T-helper 2 cell (primary cell): ENCODE data around the gene JAGN1.
A peak's percentile ranks its signal among the peaks of the same experiment; 100 is the strongest.
"Not testable (repeated sequence)": the region's sequence is repeated elsewhere in the genome, so short reads cannot be mapped to it uniquely, and the experiment has no call there.

Source experiments
- DNase-seq, 5 experiments: peaks; one replicate each; pipeline versions ENCODE4 v3.0.0 to v3.0.0-alpha.2; 2012 to 2022
- total RNA-seq, 2 donors: gene quantifications; one replicate each; lab custom pipeline; 2026; lab: John Stamatoyannopoulos, UW

Gene JAGN1
- 4.7 to 13.5 reads per million in 2 donors for total RNA-seq

- peak; percentile 82 to 91 (median 86) for DNase-seq
Observed at GRCh38 chr3:9890249-9891071, at the start of gene JAGN1. Gene JAGN1 (plus strand): TSS chr3:9890610. CDS start chr3:9890723, 113 bp downstream.

GRCh38 chr3:9841015-9841414 is 49.4 kb upstream of the JAGN1 start:
- DNase-seq = no peak

- DNase-seq = peak; percentile 91 to 94 (median 93)
Observed at GRCh38 chr3:9843715-9844438, 46.5 kb upstream of the JAGN1 start, which contains the start of gene RPUSD3. Gene RPUSD3 (minus strand): TSS chr3:9844008. CDS start chr3:9843990, 18 bp downstream.

GRCh38 chr3:9846231-9846630 is 44.2 kb upstream of the JAGN1 start:
- no peak for DNase-seq

- DNase-seq = no peak
Observed at GRCh38 chr3:9846931-9847488, 43.4 kb upstream of the JAGN1 start.

GRCh38 chr3:9847870-9848269 is 42.5 kb upstream of the JAGN1 start:
- not testable (repeated sequence) for DNase-seq

GRCh38 chr3:9848860-9849259 is 41.5 kb upstream of the JAGN1 start:
- peak in 2 of 5 experiments; percentile 10 to 53 for DNase-seq

GRCh38 chr3:9851383-9851782 is 39.0 kb upstream of the JAGN1 start:
- not testable (repeated sequence) for DNase-seq

GRCh38 chr3:9851926-9852325 is 38.5 kb upstream of the JAGN1 start:
- DNase-seq = not testable (repeated sequence)

GRCh38 chr3:9852528-9852927 is 37.9 kb upstream of the JAGN1 start:
- no peak for DNase-seq

GRCh38 chr3:9854291-9854940 is 36.0 kb upstream of the JAGN1 start:
- not testable (repeated sequence) for DNase-seq

GRCh38 chr3:9855594-9855993 is 34.8 kb upstream of the JAGN1 start:
- no peak for DNase-seq

- no peak for DNase-seq
Observed at GRCh38 chr3:9859530-9860025, 30.8 kb upstream of the JAGN1 start.

- DNase-seq = no peak
Observed at GRCh38 chr3:9861201-9861600, 29.2 kb upstream of the JAGN1 start.

GRCh38 chr3:9861626-9862130 is 28.7 kb upstream of the JAGN1 start:
- DNase-seq = no peak

- peak in 3 of 5 experiments; percentile 8 to 27 (median 19) for DNase-seq
Observed at GRCh38 chr3:9862391-9863057, 27.9 kb upstream of the JAGN1 start.

GRCh38 chr3:9863058-9863772 is 27.2 kb upstream of the JAGN1 start:
- DNase-seq = no peak

- no peak for DNase-seq
Observed at GRCh38 chr3:9864200-9864927, 26.0 kb upstream of the JAGN1 start.

GRCh38 chr3:9865125-9865637 is 25.2 kb upstream of the JAGN1 start:
- DNase-seq = not testable (repeated sequence)

- no peak for DNase-seq
Observed at GRCh38 chr3:9866639-9867038, 23.8 kb upstream of the JAGN1 start.
